Measurements from ENCODE around the gene CHI3L1.

Gene CHI3L1

GRCh38 chr1:203152158-203153034 lies 34.1 kb downstream of the CHI3L1 start:
- DNase-seq (ENCODE audit: low read depth in 2 of 2, low spot score in 1 of 2): no peak

GRCh38 chr1:203151362-203152157 lies 34.9 kb downstream of the CHI3L1 start:
- no peak for DNase-seq (ENCODE audit: low read depth in 2 of 2, low spot score in 1 of 2)

- DNase-seq (ENCODE audit: low read depth in 2 of 2, low spot score in 1 of 2): no peak
Observed at GRCh38 chr1:203150511-203151297, 35.8 kb downstream of the CHI3L1 start.

DNA sequence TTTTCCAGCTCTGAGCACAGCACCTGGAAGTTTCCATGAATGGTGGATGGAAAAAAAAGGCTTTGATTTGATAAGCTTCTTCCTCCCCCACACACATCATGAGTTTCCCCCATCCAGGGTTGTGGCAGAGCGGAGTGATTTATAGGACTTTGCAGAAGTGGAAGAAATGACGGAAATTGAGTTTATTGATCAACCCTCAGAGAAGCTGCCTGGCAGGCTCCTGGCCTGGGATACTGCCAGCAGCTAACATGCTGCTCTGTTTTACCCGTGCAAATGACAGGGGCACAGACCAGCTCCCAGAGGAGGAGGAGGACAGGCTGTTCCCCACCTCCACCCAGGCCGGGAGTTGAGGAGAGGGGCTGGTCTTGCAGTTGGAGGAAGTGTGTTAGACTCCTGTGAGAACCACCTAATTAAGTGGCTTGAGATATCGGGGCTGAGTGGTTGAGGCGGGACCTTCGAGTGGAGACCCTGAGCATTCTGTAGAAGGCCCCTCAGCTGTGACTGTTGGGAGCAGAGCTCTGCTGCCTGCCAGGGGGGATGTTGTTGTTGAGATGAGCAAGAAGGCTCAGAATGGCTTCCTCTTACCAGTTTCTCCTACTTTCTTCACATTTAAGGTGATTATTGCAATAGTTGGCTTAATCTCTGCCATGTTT lies 37.2 kb downstream of the CHI3L1 start:
- DNase-seq (ENCODE audit: low read depth in 2 of 2, low spot score in 1 of 2): no peak

GRCh38 chr1:203148579-203148978 lies 37.9 kb downstream of the CHI3L1 start:
- DNase-seq (ENCODE audit: low read depth in 2 of 2, low spot score in 1 of 2): no peak

- DNase-seq (ENCODE audit: low read depth in 2 of 2, low spot score in 1 of 2): no peak
Observed at GRCh38 chr1:203148127-203148526, 38.4 kb downstream of the CHI3L1 start.

- DNase-seq (ENCODE audit: low read depth in 2 of 2, low spot score in 1 of 2): no peak
Observed at GRCh38 chr1:203147376-203147775, 39.1 kb downstream of the CHI3L1 start.

GRCh38 chr1:203146537-203146936 lies 40.0 kb downstream of the CHI3L1 start:
- no peak for DNase-seq (ENCODE audit: low read depth in 2 of 2, low spot score in 1 of 2)

DNA sequence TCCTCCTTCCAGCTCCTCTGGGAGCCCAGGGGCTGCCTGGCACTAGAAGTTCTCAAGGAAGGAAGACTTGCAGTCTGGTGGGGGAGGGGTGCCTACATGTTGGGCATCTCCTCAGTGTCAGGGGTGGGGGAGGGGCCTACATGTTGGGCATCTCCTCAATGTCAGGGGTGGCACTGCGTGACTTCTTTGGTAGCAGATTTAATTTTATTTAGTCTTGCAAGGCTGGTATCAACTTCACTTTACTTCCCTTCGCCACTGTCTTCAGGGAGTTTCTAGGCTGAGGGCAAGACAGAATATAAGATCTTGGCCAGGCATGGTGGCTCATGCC lies 40.5 kb downstream of the CHI3L1 start:
- DNase-seq (ENCODE audit: low read depth in 2 of 2, low spot score in 1 of 2): no peak

- DNase-seq (ENCODE audit: low read depth in 2 of 2, low spot score in 1 of 2): no peak
Observed at GRCh38 chr1:203145321-203146041, 41.0 kb downstream of the CHI3L1 start.

DNA sequence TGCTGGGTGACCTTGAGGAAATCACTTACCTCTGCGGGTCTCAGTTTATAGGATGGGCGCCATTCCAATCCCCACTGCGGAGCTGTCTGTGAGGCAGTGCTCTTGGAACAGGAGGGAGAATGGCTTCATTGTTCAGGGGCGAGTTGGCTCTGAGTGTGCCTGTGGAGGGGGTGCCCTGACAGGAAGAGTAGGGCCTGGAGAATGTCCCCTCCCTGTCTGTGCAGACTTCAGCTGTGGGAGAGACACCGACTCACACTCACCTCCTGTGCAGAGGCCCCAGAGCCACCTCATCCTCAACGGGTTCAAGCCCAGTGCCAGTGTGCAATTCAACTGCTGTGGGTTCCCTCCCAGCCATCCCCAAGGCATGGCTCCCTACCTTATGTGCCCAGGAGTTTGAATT lies 41.8 kb downstream of the CHI3L1 start:
- DNase-seq (ENCODE audit: low read depth in 2 of 2, low spot score in 1 of 2): no peak

DNA sequence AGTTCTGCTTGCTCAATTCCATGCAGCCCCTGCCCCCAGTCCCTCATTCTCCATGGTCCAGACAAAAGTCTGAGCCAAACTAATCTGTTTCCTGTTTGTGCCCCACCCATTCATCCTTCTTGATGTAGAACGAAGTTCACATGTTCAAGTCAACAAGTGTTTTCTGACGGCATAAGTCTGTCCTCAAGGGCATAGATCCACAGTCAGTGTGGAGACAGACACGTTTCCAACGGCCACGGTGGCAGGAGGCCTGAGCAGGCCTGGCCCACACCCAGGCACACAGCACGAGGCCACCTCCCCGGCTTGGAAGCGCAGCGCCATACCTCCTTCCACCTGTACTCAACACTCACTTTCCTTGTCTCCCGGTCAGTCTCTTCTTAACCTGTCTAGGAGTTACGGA lies 42.9 kb downstream of the CHI3L1 start:
- no peak for DNase-seq (ENCODE audit: low read depth in 2 of 2, low spot score in 1 of 2)

- no peak for DNase-seq (ENCODE audit: low read depth in 2 of 2, low spot score in 1 of 2)
Observed at GRCh38 chr1:203142684-203143408, 43.7 kb downstream of the CHI3L1 start.

DNA sequence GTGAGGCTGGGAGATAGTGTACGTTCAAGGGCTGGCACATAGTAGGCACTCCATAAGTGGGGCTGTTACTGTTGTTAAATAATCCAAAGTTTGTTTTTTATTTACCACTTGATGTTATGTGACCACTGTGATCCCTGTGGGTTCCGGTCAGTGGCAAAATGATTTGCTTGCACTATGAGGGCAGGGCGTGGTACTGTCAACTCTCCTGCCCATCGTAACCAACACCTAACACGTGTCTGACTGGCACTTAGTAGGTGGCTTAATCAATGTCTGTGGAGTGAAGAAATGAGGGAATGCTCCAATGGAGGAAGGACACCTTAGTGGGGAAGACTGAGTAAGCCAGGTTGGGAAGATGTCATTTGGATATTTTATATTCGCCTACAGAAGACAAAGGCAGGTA lies 44.4 kb downstream of the CHI3L1 start:
- no peak for DNase-seq (ENCODE audit: low read depth in 2 of 2, low spot score in 1 of 2)

DNA sequence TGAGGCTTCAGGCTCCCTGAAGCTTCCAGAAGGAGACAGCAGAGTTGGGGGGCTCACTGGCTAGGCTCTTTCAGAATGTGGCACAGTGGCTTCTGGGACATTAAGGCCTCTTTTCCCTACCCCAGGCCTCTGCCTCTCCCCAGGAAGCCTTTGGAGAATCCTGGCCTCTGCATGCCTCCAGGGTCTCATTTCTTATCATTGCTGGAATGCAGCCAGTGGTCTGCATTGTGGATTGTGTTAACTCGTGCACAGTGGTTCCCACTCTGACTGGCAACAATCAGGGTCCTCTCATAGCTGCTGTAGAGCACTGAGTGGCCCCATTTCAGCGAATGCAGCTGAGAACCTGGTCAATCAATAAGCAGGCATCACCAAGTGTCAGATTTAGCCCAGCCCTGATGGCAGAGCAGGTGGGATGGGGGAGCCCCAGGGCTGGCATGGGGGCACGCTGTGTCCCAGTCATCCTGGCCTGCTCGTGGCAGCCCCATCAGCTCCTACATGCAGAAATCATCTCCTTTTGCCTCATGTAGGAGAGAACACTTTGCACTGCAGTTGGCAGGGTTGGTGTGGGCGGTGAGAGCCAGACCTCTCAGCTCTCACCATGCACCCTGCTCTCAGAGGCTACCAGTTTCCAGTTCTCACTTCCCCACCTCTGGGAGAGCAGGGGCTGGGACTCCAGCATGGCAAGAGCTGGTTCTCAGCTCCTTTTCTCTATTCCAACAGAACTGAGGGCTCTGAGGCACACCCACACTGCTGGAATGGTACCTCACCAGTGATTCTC lies 45.6 kb downstream of the CHI3L1 start:
- DNase-seq (ENCODE audit: low read depth in 2 of 2, low spot score in 1 of 2): no peak

DNA sequence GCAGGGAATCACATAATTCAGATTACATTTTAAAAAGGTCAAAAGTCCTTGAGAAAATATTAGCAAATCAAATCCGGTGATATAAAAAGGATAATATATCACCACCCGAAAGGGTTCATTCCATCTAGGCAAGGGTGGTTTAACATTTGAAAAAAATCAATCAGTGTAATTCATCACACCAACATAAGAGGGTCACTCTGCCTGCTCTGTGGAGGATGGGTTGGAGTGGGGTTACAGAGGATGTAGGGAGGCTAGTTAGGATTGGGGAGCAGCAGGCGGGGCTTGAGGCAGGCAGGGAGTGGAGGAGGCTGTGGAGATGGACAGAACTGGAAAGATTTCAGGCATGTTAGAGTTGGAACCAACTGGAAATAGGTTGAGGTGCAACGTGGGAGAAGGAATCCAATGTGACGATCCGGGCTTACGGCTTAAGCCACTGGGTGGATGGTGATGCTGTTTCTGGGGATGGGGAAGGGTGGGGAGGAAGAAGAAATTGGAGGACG lies 46.5 kb downstream of the CHI3L1 start:
- no peak for DNase-seq (ENCODE audit: low read depth in 2 of 2, low spot score in 1 of 2)

GRCh38 chr1:203138066-203138465 lies 48.4 kb downstream of the CHI3L1 start:
- DNase-seq (ENCODE audit: low read depth in 2 of 2, low spot score in 1 of 2): no peak

DNA sequence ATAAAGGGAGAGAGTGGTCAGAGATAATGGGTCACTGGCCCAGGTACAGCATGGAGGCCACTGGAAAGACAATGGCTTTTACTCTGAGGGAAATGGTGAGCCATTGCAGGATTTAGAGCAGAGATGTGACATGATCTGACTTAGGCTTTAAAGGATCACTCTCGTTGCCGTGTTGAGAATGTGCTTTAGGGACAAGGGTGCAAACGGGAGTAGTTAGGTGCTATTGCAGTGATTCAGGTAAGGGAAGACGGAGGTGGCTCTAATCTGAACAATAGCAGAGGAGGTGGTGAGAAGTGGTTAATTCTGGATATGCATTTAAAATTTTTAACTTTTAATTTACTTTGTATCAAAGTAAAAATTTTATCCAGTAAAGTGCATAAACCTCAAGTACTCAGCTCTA lies 49.2 kb downstream of the CHI3L1 start:
- no peak for DNase-seq (ENCODE audit: low read depth in 2 of 2, low spot score in 1 of 2)
